Neural progenitor cell (in vitro differentiated cells): Measurements from ENCODE around the gene BCL6B.

ENCODE experiments used
- EZH2 ChIP-seq: fragments of 200-600 bp; sonication (generic); IDR thresholded peaks from 2 replicates; pipeline ENCODE4 v1.6.1; 2017; ENCODE audit warnings: antibody characterized with exemption, mild to moderate bottlenecking, moderate library complexity
- TF ChIP-seq, protein P1 (sequence below): fragments of 200-600 bp; sonication (generic); IDR thresholded peaks from 2 replicates; pipeline ENCODE4 v1.5.1; 2017; ENCODE audit warnings: antibody characterized with exemption, mild to moderate bottlenecking

DNA sequence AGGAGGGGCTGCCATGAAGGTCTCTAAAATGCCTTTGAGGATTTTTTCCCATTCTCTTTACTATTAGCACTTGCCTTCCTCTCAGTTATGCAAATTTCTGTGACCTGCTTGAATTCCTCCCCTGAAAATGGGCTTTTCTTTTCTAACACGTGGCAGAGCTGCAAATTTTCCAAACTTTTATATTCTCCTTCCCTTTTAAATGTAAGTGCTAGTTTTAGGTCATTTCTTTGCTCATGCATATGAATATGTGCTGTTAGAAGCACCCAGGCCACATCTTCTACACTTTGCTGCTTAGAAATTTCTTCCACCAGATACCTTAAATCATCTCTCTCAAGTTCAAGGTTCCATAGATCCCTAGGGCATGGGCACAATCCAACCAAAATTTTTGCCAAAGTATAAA, 45.4 kb downstream of the BCL6B start:
- TF ChIP-seq, protein P1, sequence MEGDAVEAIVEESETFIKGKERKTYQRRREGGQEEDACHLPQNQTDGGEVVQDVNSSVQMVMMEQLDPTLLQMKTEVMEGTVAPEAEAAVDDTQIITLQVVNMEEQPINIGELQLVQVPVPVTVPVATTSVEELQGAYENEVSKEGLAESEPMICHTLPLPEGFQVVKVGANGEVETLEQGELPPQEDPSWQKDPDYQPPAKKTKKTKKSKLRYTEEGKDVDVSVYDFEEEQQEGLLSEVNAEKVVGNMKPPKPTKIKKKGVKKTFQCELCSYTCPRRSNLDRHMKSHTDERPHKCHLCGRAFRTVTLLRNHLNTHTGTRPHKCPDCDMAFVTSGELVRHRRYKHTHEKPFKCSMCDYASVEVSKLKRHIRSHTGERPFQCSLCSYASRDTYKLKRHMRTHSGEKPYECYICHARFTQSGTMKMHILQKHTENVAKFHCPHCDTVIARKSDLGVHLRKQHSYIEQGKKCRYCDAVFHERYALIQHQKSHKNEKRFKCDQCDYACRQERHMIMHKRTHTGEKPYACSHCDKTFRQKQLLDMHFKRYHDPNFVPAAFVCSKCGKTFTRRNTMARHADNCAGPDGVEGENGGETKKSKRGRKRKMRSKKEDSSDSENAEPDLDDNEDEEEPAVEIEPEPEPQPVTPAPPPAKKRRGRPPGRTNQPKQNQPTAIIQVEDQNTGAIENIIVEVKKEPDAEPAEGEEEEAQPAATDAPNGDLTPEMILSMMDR, result no peak
- no peak for TF ChIP-seq EZH2
